PC-3 (cell line): ENCODE measurements around the gene CYP19A1. TPM values are rescaled to one million over a fixed set of nuclear protein-coding genes. Genes with fewer than 3 reads are reported as not detected.

Experiments
- ATAC-seq: fragments of 200-7000 bp; cut with Tn5 transposase; 2 replicates; pipeline ENCODE4 v1.9.1; 2020; ENCODE audit warnings: mild to moderate bottlenecking, moderate library complexity
- BruUV-seq: library from RNA; stranded (reverse); fragments of 400-500 nt; replicated peaks from 2 replicates; lab custom pipeline; 2021; lab: Mats Ljungman, UMichigan
- CTCF ChIA-PET: fragments of 300-600 bp; sonication (Branson Sonifier 250); formaldehyde crosslinking; loops from one replicate; lab custom pipeline; 2022; ENCODE audit warnings: antibody characterized with exemption; lab: Charles Lee
- POLR2A ChIA-PET: fragments of 300-600 bp; sonication (Branson Sonifier 250); formaldehyde crosslinking; loops from one replicate; lab custom pipeline; 2022; ENCODE audit warnings: antibody characterized with exemption; ENCODE audit not compliant: unreplicated experiment; lab: Charles Lee
- DNase-seq: peaks from one replicate; pipeline ENCODE4 v3.0.0-alpha.2; 2015
- H2AFZ ChIP-seq: fragments of 300-600 bp; sonication (generic); 2 replicates; pipeline ENCODE4 v1.6.0; 2016; ENCODE audit warnings: antibody characterized with exemption, low read length
- H3F3A ChIP-seq: fragments of 300-600 bp; sonication (generic); one replicate; pipeline ENCODE4 v1.6.0; 2017; ENCODE audit warnings: antibody characterized with exemption, low read length, control low read depth, mild to moderate bottlenecking; ENCODE audit not compliant: unreplicated experiment
- H3K27ac ChIP-seq: fragments of 300-600 bp; sonication (generic); 2 replicates; pipeline ENCODE4 v1.5.1; 2016; ENCODE audit warnings: mild to moderate bottlenecking, low read length
- H3K27me3 ChIP-seq: fragments of 300-600 bp; sonication (generic); 2 replicates; pipeline ENCODE4 v1.6.1; 2016; ENCODE audit warnings: low read length, mixed read lengths
- H3K36me3 ChIP-seq: fragments of 300-600 bp; sonication (generic); 2 replicates; pipeline ENCODE4 v1.6.1; 2016; ENCODE audit warnings: low read depth, mixed run types, low read length, mixed read lengths
- H3K4me1 ChIP-seq: fragments of 300-600 bp; sonication (generic); 2 replicates; pipeline ENCODE4 v1.5.1; 2016; ENCODE audit warnings: low read length; ENCODE audit not compliant: insufficient read depth
- H3K4me2 ChIP-seq: fragments of 300-600 bp; sonication (generic); 2 replicates; pipeline ENCODE4 v1.6.0; 2016; ENCODE audit warnings: low read length
- H3K4me3 ChIP-seq: fragments of 300-600 bp; sonication (generic); 2 replicates; pipeline ENCODE4 v1.5.1; 2016; ENCODE audit warnings: mild to moderate bottlenecking, low read length, mixed read lengths
- H3K79me2 ChIP-seq: fragments of 300-600 bp; sonication (generic); 2 replicates; pipeline ENCODE4 v1.6.1; 2017; ENCODE audit warnings: low read length, mixed read lengths
- H3K9ac ChIP-seq: fragments of 300-600 bp; sonication (generic); 2 replicates; pipeline ENCODE4 v1.6.0; 2016; ENCODE audit warnings: mild to moderate bottlenecking, low read length
- H3K9me2 ChIP-seq: fragments of 300-600 bp; sonication (generic); replicated peaks from 2 replicates; pipeline ENCODE4 v1.6.1; 2016; ENCODE audit warnings: mixed run types, low read length, mixed read lengths
- H3K9me3 ChIP-seq: fragments of 300-600 bp; sonication (generic); 2 replicates; pipeline ENCODE4 v1.6.1; 2016; ENCODE audit warnings: low read length, mixed read lengths
- H4K20me1 ChIP-seq: fragments of 300-600 bp; sonication (generic); 2 replicates; pipeline ENCODE4 v1.6.1; 2016; ENCODE audit warnings: low read length, mixed read lengths
- CTCF ChIP-seq: fragments of 300-600 bp; sonication (generic); conservative IDR thresholded peaks from 2 replicates; pipeline ENCODE4 v1.5.1; 2017; ENCODE audit warnings: antibody characterized with exemption, low read depth, mild to moderate bottlenecking, low read length
- EZH2 ChIP-seq: fragments of 300-600 bp; sonication (generic); IDR thresholded peaks from one replicate; pipeline ENCODE4 v1.6.1; 2017; ENCODE audit warnings: antibody characterized with exemption, mild to moderate bottlenecking, low read length; ENCODE audit not compliant: unreplicated experiment
- EZH2phosphoT487 ChIP-seq: fragments of 300-600 bp; sonication (generic); IDR thresholded peaks from 2 replicates; pipeline ENCODE4 v1.6.1; 2018; ENCODE audit warnings: mild to moderate bottlenecking, antibody characterized with exemption, low read length, borderline replicate concordance
- intact Hi-C: fragments of 100-400 bp; cut with micrococcal nuclease; formaldehyde crosslinking; loops from 2 replicates; pipeline ENCODE4 v1.9.0; 2023
- total RNA-seq: library from RNA; depleted of rRNA; stranded (reverse); fragments of >200 nt; gene quantifications from 2 replicates; pipeline ENCODE4 v1.2.3, GENCODE V29; 2014

The CYP19A1 gene
- total RNA-seq, 1 experiment from 2014 or later: not detected

GRCh38 chr15:51170882-51171633, 167.3 kb downstream of the CYP19A1 start:
- H3K9ac ChIP-seq: no peak overlapping the region
- H3K27ac ChIP-seq: no peak overlapping the region
- no peaks in the 10 kb centered on the region for H3F3A ChIP-seq
- no peaks in the 10 kb centered on the region for H3K9me3 ChIP-seq
- H3K9me2 ChIP-seq: no peaks in the 10 kb centered on the region
- H3K79me2 ChIP-seq: no peaks in the 10 kb centered on the region
- no peak overlapping the region for H2AFZ ChIP-seq
- ATAC-seq (no peak), DNase-seq (no peak)
- H4K20me1 ChIP-seq: no peaks in the 10 kb centered on the region
- no TSS peak for BruUV-seq
- CTCF ChIA-PET: interaction anchor here (0.6 kb wide), 1 partner anchor 234 kb away, joined by 6 read pairs; no protein-coding TSS in a partner anchor
- no peaks in the 10 kb centered on the region for H3K4me1 ChIP-seq
- no peaks in the 10 kb centered on the region for H3K36me3 ChIP-seq
- no peak for TF ChIP-seq EZH2
- TF ChIP-seq CTCF: no peak
- H3K27me3 ChIP-seq: no peaks in the 10 kb centered on the region
- POLR2A ChIA-PET: no interaction called here
- no peak overlapping the region for H3K4me3 ChIP-seq
- intact Hi-C loops: no loop called here
- no peak overlapping the region for H3K4me2 ChIP-seq

- POLR2A ChIA-PET: no interaction called here
- Histone ChIP-seq H3K36me3 (no peaks in the 10 kb centered on the region), H3F3A (no peaks in the 10 kb centered on the region), H3K4me1 (peaks cover under 1% of the 10 kb centered on the region; the same call in 1 of the 2 replicates), H3K9me3 (no peaks in the 10 kb centered on the region), H3K27me3 (no peaks in the 10 kb centered on the region), H2AFZ (no peak overlapping the region), H4K20me1 (no peaks in the 10 kb centered on the region), H3K4me2 (no peak overlapping the region), H3K27ac (no peak overlapping the region), H3K9ac (no peak overlapping the region), H3K9me2 (no peaks in the 10 kb centered on the region), H3K4me3 (no peak overlapping the region), H3K79me2 (no peaks in the 10 kb centered on the region)
- ATAC-seq (no peak), DNase-seq (no peak)
- BruUV-seq: no TSS peak
- intact Hi-C loops: no loop called here
- no peak for TF ChIP-seq EZH2phosphoT487
- TF ChIP-seq CTCF: no peak
- no peak for TF ChIP-seq EZH2
- CTCF ChIA-PET: no interaction called here
Observed at GRCh38 chr15:51168700-51169099, 169.7 kb downstream of the CYP19A1 start.

- no peak overlapping the region for H3K27ac ChIP-seq
- H4K20me1 ChIP-seq: no peaks in the 10 kb centered on the region
- intact Hi-C loops: loop anchor here (1.0 to 5.0 kb wide), 5 partner anchors 28 to 333 kb away; no protein-coding TSS in a partner anchor
- no peak overlapping the region for H3K4me3 ChIP-seq
- ChIA-PET POLR2A (no interaction called here), CTCF (interaction anchor here (1.2 to 1.4 kb wide), 4 partner anchors 25 to 238 kb away, joined by 8 to 51 read pairs (median 8); no protein-coding TSS in a partner anchor)
- H2AFZ ChIP-seq: no peak overlapping the region
- H3K36me3 ChIP-seq: no peaks in the 10 kb centered on the region
- no peaks in the 10 kb centered on the region for H3F3A ChIP-seq
- H3K4me2 ChIP-seq: peak overlapping the region; percentile 83
- TF ChIP-seq EZH2phosphoT487 (no peak), CTCF (no peak), EZH2 (no peak)
- H3K79me2 ChIP-seq: no peaks in the 10 kb centered on the region
- H3K9ac ChIP-seq: no peak overlapping the region
- BruUV-seq: no TSS peak
- DNase-seq (no peak), ATAC-seq (no peak)
- peaks cover 6% of the 10 kb centered on the region for H3K4me1 ChIP-seq
- H3K9me2 ChIP-seq: no peaks in the 10 kb centered on the region
- H3K9me3 ChIP-seq: no peaks in the 10 kb centered on the region
- no peaks in the 10 kb centered on the region for H3K27me3 ChIP-seq
Observed at GRCh38 chr15:51163843-51164242, 174.6 kb downstream of the CYP19A1 start.
